Upper lobe of left lung (tissue), 4 donors: ENCODE data around the gene FXYD6.

ENCODE experiments used
- CTCF ChIP-seq, 6 experiments: fragments of 450-650 bp in 4 of 6; fragments of 200-600 bp in 2 of 6; sonication (generic) in 2 of 6; IDR thresholded peaks; one replicate each; pipeline ENCODE4 v1.5.1; 2016 to 2019; ENCODE audit warnings: antibody characterized with exemption in 6 of 6
- EP300 ChIP-seq, 4 donors: sonication (generic); formaldehyde crosslinking; IDR thresholded peaks; one replicate each; pipeline ENCODE4 v1.5.1; 2017; ENCODE audit warnings: antibody characterized with exemption in 4 of 4, control low read depth in 2 of 4
- POLR2A ChIP-seq, 4 donors: fragments of 450-650 bp; IDR thresholded peaks; one replicate each; pipeline ENCODE4 v1.5.1; 2016 to 2017; ENCODE audit warnings: antibody characterized with exemption in 4 of 4, mild to moderate bottlenecking in 2 of 4

- TF ChIP-seq POLR2A (IDR thresholded peaks at IDR 0.05) (no peak), CTCF (IDR thresholded peaks at IDR 0.05) (no peak), EP300 (IDR thresholded peaks at IDR 0.05) (no peak)
These were observed 31.8 kb upstream of the FXYD6 start for GRCh38 chr11:117908109-117908895.
